GM12874 (cell line): Measurements from ENCODE around the gene LRRTM1.

Experiments used
- TF ChIP-seq, protein P1 (sequence below): IDR thresholded peaks from 2 replicates; pipeline ENCODE4 v1.5.1; 2011; ENCODE audit warnings: low read depth, mild to moderate bottlenecking, control low read depth, low read length, moderate library complexity; ENCODE audit not compliant: insufficient read depth

LRRTM1 gene

GRCh38 chr2:80288576-80288975 lies 16.0 kb downstream of the LRRTM1 start:
- TF ChIP-seq, protein P1, sequence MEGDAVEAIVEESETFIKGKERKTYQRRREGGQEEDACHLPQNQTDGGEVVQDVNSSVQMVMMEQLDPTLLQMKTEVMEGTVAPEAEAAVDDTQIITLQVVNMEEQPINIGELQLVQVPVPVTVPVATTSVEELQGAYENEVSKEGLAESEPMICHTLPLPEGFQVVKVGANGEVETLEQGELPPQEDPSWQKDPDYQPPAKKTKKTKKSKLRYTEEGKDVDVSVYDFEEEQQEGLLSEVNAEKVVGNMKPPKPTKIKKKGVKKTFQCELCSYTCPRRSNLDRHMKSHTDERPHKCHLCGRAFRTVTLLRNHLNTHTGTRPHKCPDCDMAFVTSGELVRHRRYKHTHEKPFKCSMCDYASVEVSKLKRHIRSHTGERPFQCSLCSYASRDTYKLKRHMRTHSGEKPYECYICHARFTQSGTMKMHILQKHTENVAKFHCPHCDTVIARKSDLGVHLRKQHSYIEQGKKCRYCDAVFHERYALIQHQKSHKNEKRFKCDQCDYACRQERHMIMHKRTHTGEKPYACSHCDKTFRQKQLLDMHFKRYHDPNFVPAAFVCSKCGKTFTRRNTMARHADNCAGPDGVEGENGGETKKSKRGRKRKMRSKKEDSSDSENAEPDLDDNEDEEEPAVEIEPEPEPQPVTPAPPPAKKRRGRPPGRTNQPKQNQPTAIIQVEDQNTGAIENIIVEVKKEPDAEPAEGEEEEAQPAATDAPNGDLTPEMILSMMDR = no peak

DNA sequence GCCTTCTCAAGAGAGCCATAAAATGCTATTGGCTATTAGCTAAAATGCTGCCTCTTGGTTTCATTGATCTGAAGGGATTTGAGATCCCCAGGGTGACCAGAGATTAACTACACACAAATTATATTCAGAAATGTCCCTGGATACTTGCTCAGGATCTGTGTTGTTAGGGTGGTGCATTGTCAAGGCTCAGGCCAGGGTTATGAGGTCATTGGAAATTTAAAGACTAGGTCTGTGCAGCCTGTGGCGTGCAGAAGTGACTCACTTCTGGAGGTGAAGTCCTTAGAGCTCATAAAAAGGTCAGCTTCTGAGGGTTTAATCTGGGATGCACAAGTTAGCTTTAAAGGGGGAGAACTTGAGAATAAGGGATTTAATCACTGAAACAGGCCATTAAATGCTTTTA lies 23.5 kb downstream of the LRRTM1 start:
- TF ChIP-seq, protein P1 = no peak

DNA sequence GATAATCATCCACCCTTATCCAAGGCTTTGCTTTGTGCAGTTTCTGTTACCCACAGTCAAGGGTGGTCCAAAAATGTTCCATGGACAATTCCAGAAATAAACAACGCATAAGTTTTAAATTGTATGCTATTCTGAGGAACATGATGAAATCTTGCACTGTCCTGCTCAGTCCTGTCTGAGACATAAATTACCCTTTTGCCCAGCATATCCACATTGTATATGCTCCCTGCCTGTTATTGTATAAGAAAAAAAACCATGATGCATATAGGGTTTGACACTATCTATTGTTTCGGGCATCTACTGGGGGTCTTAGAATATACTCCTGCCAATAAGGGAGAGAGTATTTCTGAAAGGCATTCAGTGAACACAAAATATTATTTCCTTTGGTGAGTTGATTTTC lies 24.0 kb downstream of the LRRTM1 start:
- TF ChIP-seq, protein P1 = no peak

GRCh38 chr2:80269806-80270205 lies 34.7 kb downstream of the LRRTM1 start:
- TF ChIP-seq, protein P1 = no peak

DNA sequence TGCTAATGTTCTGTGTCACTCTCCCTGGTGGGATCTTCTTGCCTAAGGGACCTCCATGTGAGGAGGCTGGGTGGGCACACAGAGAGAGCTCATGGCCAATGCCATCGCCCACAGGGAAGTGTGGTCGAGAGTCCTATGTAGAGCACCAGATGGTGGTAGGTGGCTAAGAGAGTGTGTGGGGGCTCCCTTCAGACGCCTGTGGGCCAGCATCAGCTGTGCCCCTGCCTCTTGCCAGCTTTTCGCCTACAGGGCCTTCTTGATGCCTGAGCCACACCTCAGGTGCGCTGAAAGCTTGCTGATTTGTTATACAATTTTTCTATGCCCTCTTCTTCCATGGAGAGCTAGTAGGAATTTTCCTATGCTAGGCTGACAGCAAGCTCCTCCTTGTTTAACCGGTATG lies 38.3 kb downstream of the LRRTM1 start:
- TF ChIP-seq, protein P1 = no peak

- TF ChIP-seq, protein P1 = no peak
Observed at GRCh38 chr2:80259292-80259691, 45.3 kb downstream of the LRRTM1 start.

- TF ChIP-seq, protein P1 = no peak
Observed at GRCh38 chr2:80258793-80259192, 45.8 kb downstream of the LRRTM1 start.

DNA sequence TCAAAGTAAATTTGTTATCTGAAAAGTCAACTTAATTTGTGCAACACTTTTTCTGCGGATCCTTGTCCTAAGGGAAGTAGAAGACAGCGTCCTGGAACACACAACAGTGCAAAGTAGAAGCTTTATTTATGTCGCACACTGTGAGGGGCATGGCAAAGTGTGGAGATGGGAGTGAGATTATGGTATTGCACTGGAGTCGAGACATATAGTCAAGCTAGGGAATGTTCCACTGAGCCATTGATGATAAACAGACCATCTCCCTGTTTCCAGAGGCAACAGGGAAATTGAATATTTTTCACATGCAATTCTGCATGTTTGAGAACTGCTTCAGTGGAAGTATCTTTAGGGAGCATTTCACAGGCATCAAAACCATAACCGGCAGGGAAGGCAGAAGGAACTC lies 46.2 kb downstream of the LRRTM1 start:
- TF ChIP-seq, protein P1 = no peak
